Skin of body (tissue), 2 donors: ENCODE measurements around the gene C3orf38. TPM values are rescaled to one million over a fixed set of nuclear protein-coding genes. Genes with fewer than 3 reads are reported as not detected.
"Not testable (repeated sequence)": the region's sequence is repeated elsewhere in the genome, so short reads cannot be mapped to it uniquely, and the experiment has no call there.

Source experiments
- DNase-seq: peaks from one replicate; lab custom pipeline; 2025; lab: John Stamatoyannopoulos, UW
- total RNA-seq: library from RNA; depleted of rRNA; stranded (reverse); fragments of >200 nt; gene quantifications from one replicate; pipeline ENCODE4 v1.2.3, GENCODE V29; 2014

Gene C3orf38
- total RNA-seq: 28.9 TPM

- DNase-seq: peak; percentile 83
Measured at GRCh38 chr3:88149509-88150362, at the start of gene C3orf38. Gene C3orf38 (plus strand): TSS chr3:88149959. CDS start chr3:88150053, 94 bp downstream.

- no peak for DNase-seq
Measured at GRCh38 chr3:88101142-88101541, 48.6 kb upstream of the C3orf38 start.

- DNase-seq: no peak
Measured at GRCh38 chr3:88105325-88105724, 44.4 kb upstream of the C3orf38 start.

- DNase-seq: no peak
Measured at GRCh38 chr3:88112289-88112688, 37.5 kb upstream of the C3orf38 start.

- DNase-seq: peak; percentile 8
Measured at GRCh38 chr3:88113311-88114162, 36.2 kb upstream of the C3orf38 start.

- no peak for DNase-seq
Measured at GRCh38 chr3:88114878-88115549, 34.7 kb upstream of the C3orf38 start.

- DNase-seq: no peak
Measured at GRCh38 chr3:88117683-88118082, 32.1 kb upstream of the C3orf38 start.

GRCh38 chr3:88118603-88119002, 31.2 kb upstream of the C3orf38 start:
- not testable (repeated sequence) for DNase-seq

- DNase-seq: no peak
Measured at GRCh38 chr3:88123526-88123925, 26.2 kb upstream of the C3orf38 start.

GRCh38 chr3:88131695-88132094, 18.1 kb upstream of the C3orf38 start:
- DNase-seq: no peak

- DNase-seq: no peak
Measured at GRCh38 chr3:88132894-88133293, 16.9 kb upstream of the C3orf38 start.

- no peak for DNase-seq
Measured at GRCh38 chr3:88133711-88134263, 16.0 kb upstream of the C3orf38 start.

- DNase-seq: no peak
Measured at GRCh38 chr3:88137836-88138235, 11.9 kb upstream of the C3orf38 start.

GRCh38 chr3:88141458-88142083, 8.2 kb upstream of the C3orf38 start:
- peak; percentile 89 for DNase-seq

GRCh38 chr3:88142094-88142624, 7.6 kb upstream of the C3orf38 start:
- no peak for DNase-seq

GRCh38 chr3:88147261-88147660, 2.5 kb upstream of the C3orf38 start:
- DNase-seq: no peak

GRCh38 chr3:88148651-88149050, 1.1 kb upstream of the C3orf38 start:
- no peak for DNase-seq

- DNase-seq: peak; percentile 15
Measured at GRCh38 chr3:88149101-88149508, 654 bp upstream of the C3orf38 start.

GRCh38 chr3:88150371-88150770, 612 bp downstream of the C3orf38 start:
- no peak for DNase-seq

GRCh38 chr3:88150806-88151205, 1.0 kb downstream of the C3orf38 start:
- no peak for DNase-seq

- no peak for DNase-seq
Measured at GRCh38 chr3:88151358-88151757, 1.6 kb downstream of the C3orf38 start.
